ENCODE results near the gene ASL. TPM values are rescaled to one million over a fixed set of nuclear protein-coding genes. Genes with fewer than 3 reads are reported as not detected.
"Not testable (repeated sequence)": the region's sequence is repeated elsewhere in the genome, so short reads cannot be mapped to it uniquely, and the experiment has no call there.

Gene ASL
- total RNA-seq, 1 donor from 2014 or later: 54.0 TPM

GRCh38 chr7:66125052-66125694 is 49.6 kb downstream of the ASL start:
- peaks cover 30% of the 10 kb centered on the region for H3K4me1 ChIP-seq
- TF ChIP-seq CTCF (IDR thresholded peaks at IDR 0.05): no peak
- peaks cover 6% of the 10 kb centered on the region for H3K36me3 ChIP-seq
- no peak overlapping the region for H3K4me3 ChIP-seq
- intact Hi-C loops (cut with DNase I): no loop called here
- peak overlapping the region; percentile 2 for H3K27ac ChIP-seq
- ATAC-seq (no peak), DNase-seq (no peak)
- H3K27me3 ChIP-seq: no peaks in the 10 kb centered on the region
- no peaks in the 10 kb centered on the region for H3K9me3 ChIP-seq

- ATAC-seq; DNase-seq; H3K27me3 ChIP-seq; H3K4me3 ChIP-seq; intact Hi-C loops (cut with DNase I); H3K9me3 ChIP-seq: not testable (repeated sequence)
- peaks cover 12% of the 10 kb centered on the region for H3K36me3 ChIP-seq
- peak overlapping the region; percentile 2 for H3K27ac ChIP-seq
- H3K4me1 ChIP-seq: peaks cover 30% of the 10 kb centered on the region
Observed at GRCh38 chr7:66125781-66126352, 50.2 kb downstream of the ASL start.

- intact Hi-C loops (cut with DNase I); H3K27me3 ChIP-seq; DNase-seq; H3K27ac ChIP-seq; H3K9me3 ChIP-seq; ATAC-seq; H3K4me3 ChIP-seq: not testable (repeated sequence)
- Histone ChIP-seq H3K36me3 (peaks cover 19% of the 10 kb centered on the region), H3K4me1 (peaks cover 30% of the 10 kb centered on the region)
Observed at GRCh38 chr7:66127172-66127571, 51.6 kb downstream of the ASL start.

- intact Hi-C loops (cut with DNase I): no loop called here
- Histone ChIP-seq H3K27ac (no peak overlapping the region), H3K4me1 (peaks cover 19% of the 10 kb centered on the region), H3K36me3 (peaks cover 75% of the 10 kb centered on the region), H3K27me3 (no peaks in the 10 kb centered on the region), H3K9me3 (no peaks in the 10 kb centered on the region), H3K4me3 (no peak overlapping the region)
- TF ChIP-seq CTCF (IDR thresholded peaks at IDR 0.05): no peak
- ATAC-seq (no peak), DNase-seq (no peak)
Observed at GRCh38 chr7:66138994-66139752, 63.6 kb downstream of the ASL start.

- ATAC-seq (peak; percentile 78), DNase-seq (peak; percentile 74)
- intact Hi-C loops (cut with DNase I): no loop called here
- Histone ChIP-seq H3K27ac (peak overlapping the region; percentile 30), H3K4me3 (no peak overlapping the region), H3K9me3 (no peaks in the 10 kb centered on the region), H3K27me3 (no peaks in the 10 kb centered on the region), H3K4me1 (peaks cover 19% of the 10 kb centered on the region), H3K36me3 (peaks cover 73% of the 10 kb centered on the region)
- peak; percentile 64 for TF ChIP-seq CTCF (IDR thresholded peaks at IDR 0.05)
Observed at GRCh38 chr7:66140924-66141323, 65.3 kb downstream of the ASL start.

- Histone ChIP-seq H3K4me1 (peaks cover 19% of the 10 kb centered on the region), H3K36me3 (peaks cover 72% of the 10 kb centered on the region)
- DNase-seq: no peak
Observed at GRCh38 chr7:66142334-66142733, 66.7 kb downstream of the ASL start.

More at GRCh38 chr7:66142334-66142733, 66.7 kb downstream of the ASL start:
- no peak for TF ChIP-seq CTCF (IDR thresholded peaks at IDR 0.05)
- no peak overlapping the region for H3K4me3 ChIP-seq
- H3K27ac ChIP-seq: no peak overlapping the region
- no peaks in the 10 kb centered on the region for H3K9me3 ChIP-seq
- no peaks in the 10 kb centered on the region for H3K27me3 ChIP-seq
- intact Hi-C loops (cut with DNase I): no loop called here
- peak; percentile 17 for ATAC-seq

All from upper lobe of right lung (tissue), 1 donor.